Caco-2 (cell line): ENCODE data around the gene LPAR1. TPM values are rescaled to one million over a fixed set of nuclear protein-coding genes. Genes with fewer than 3 reads are reported as not detected.

ENCODE experiments used
- BruUV-seq: library from RNA; stranded (reverse); fragments of 400-500 nt; replicated peaks from 2 replicates; lab custom pipeline; 2021; lab: Mats Ljungman, UMichigan
- CTCF ChIA-PET: fragments of 300-600 bp; sonication (Branson Sonifier 250); formaldehyde crosslinking; loops from one replicate; lab custom pipeline; 2022; ENCODE audit warnings: antibody characterized with exemption; lab: Charles Lee
- POLR2A ChIA-PET: fragments of 300-600 bp; sonication (Branson Sonifier 250); formaldehyde crosslinking; loops from one replicate; lab custom pipeline; 2022; ENCODE audit warnings: antibody characterized with exemption; lab: Charles Lee
- DNase-seq, 2 experiments: peaks; one replicate each; pipeline versions ENCODE4 v3.0.0 to v3.0.0-alpha.2; 2020 to 2022
- H3K27me3 ChIP-seq: replicated peaks from 2 replicates; pipeline ENCODE4 v1.6.0; 2011; ENCODE audit warnings: low read length; ENCODE audit not compliant: control insufficient read depth, insufficient read depth
- H3K36me3 ChIP-seq: 2 replicates; pipeline ENCODE4 v1.5.1; 2011; ENCODE audit warnings: low read length; ENCODE audit not compliant: control insufficient read depth, insufficient read depth
- H3K4me1 ChIP-seq: fragments of 250-450 bp; sonication (Bioruptor Pico); 2 replicates; pipeline ENCODE4 v1.5.1; 2020; ENCODE audit warnings: mild to moderate bottlenecking
- H3K4me3 ChIP-seq: 2 replicates; pipeline ENCODE4 v1.5.1; 2011; ENCODE audit warnings: low read depth, mild to moderate bottlenecking, control low read depth, low read length
- H3K9me3 ChIP-seq: fragments of 250-450 bp; sonication (Bioruptor Pico); 2 replicates; pipeline ENCODE4 v1.5.1; 2020; ENCODE audit warnings: mild to moderate bottlenecking, moderate library complexity
- H3K27ac Mint-ChIP-seq: one replicate; pipeline ENCODE4 v1.8.0; 2022; ENCODE audit warnings: mixed read lengths; ENCODE audit not compliant: unreplicated experiment
- H3K27me3 Mint-ChIP-seq: one replicate; pipeline ENCODE4 v1.8.0; 2022; ENCODE audit warnings: mixed read lengths; ENCODE audit not compliant: insufficient read depth, unreplicated experiment
- H3K36me3 Mint-ChIP-seq: one replicate; pipeline ENCODE4 v1.8.0; 2022; ENCODE audit warnings: mild to moderate bottlenecking, mixed read lengths; ENCODE audit not compliant: insufficient read depth, unreplicated experiment
- H3K4me1 Mint-ChIP-seq: one replicate; pipeline ENCODE4 v1.8.0; 2022; ENCODE audit warnings: low read depth, mixed read lengths; ENCODE audit not compliant: unreplicated experiment
- H3K4me3 Mint-ChIP-seq: one replicate; pipeline ENCODE4 v1.8.0; 2022; ENCODE audit warnings: mild to moderate bottlenecking, moderate library complexity, mixed read lengths; ENCODE audit not compliant: unreplicated experiment
- H3K9me3 Mint-ChIP-seq: one replicate; pipeline ENCODE4 v1.8.0; 2022; ENCODE audit warnings: mixed read lengths; ENCODE audit not compliant: unreplicated experiment
- intact Hi-C: fragments of 100-400 bp; cut with micrococcal nuclease; formaldehyde crosslinking; loops from one replicate; pipeline ENCODE4 v1.10.0; 2022; ENCODE audit not compliant: unreplicated experiment
- total RNA-seq: library from RNA; stranded (reverse); gene quantifications from 2 replicates; pipeline ENCODE4 v1.2.3, GENCODE V29; 2022
- TF ChIP-seq, protein P1 (sequence below), 2 experiments: fragments of 200-600 bp in 1 of 2; IDR thresholded peaks; 1 replicate in 1 of 2; 2 replicates in 1 of 2; pipeline versions ENCODE4 v1.5.1 to v1.8.0; 2011 to 2022; ENCODE audit warnings: antibody characterized with exemption in 1 of 2, control low read depth in 1 of 2, inconsistent platforms in 1 of 2, low read depth in 1 of 2, low read length in 1 of 2, mild to moderate bottlenecking in 1 of 2, moderate library complexity in 1 of 2; ENCODE audit not compliant: insufficient read depth in 1 of 2, severe bottlenecking in 1 of 2, unreplicated experiment in 1 of 2

Gene LPAR1
- total RNA-seq, 1 experiment from 2014 or later = 20.3 TPM

DNA sequence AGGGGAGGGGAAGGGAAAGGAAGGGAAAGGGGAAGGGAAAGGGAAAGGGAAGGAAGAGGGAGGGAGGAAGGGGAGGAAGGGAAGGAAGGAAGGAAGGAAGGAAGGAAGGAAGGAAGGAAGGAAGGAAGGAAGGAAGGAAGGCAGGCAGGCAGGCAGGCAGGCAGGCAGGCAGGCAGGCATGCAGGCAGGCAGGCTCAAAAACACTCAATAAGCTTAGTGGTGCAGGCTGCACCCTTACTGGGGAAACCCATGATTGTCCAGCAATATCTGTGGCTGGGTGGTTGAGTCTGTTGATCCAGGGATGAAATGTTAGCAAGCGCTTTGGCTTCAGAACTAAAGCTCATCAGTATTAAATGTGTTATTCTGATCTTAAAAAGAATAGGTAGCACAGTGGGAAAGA lies 145.6 kb downstream of the LPAR1 start:
- Histone ChIP-seq H3K4me3 (no peak overlapping the region), H3K36me3 (peaks cover 1% of the 10 kb centered on the region; the same call in 1 of the 2 replicates), H3K4me1 (no peaks in the 10 kb centered on the region), H3K27me3 (no peaks in the 10 kb centered on the region), H3K9me3 (peaks cover 4% of the 10 kb centered on the region; the same call in 1 of the 2 replicates)
- BruUV-seq = no TSS peak
- no peak overlapping the region for H3K27ac Mint-ChIP-seq
- DNase-seq = no peak
- no peak overlapping the region for H3K4me3 Mint-ChIP-seq
- H3K9me3 Mint-ChIP-seq = peaks cover 13% of the 10 kb centered on the region
- POLR2A ChIA-PET = no interaction called here
- H3K4me1 Mint-ChIP-seq = no peaks in the 10 kb centered on the region
- CTCF ChIA-PET = no interaction called here
- TF ChIP-seq, protein P1, sequence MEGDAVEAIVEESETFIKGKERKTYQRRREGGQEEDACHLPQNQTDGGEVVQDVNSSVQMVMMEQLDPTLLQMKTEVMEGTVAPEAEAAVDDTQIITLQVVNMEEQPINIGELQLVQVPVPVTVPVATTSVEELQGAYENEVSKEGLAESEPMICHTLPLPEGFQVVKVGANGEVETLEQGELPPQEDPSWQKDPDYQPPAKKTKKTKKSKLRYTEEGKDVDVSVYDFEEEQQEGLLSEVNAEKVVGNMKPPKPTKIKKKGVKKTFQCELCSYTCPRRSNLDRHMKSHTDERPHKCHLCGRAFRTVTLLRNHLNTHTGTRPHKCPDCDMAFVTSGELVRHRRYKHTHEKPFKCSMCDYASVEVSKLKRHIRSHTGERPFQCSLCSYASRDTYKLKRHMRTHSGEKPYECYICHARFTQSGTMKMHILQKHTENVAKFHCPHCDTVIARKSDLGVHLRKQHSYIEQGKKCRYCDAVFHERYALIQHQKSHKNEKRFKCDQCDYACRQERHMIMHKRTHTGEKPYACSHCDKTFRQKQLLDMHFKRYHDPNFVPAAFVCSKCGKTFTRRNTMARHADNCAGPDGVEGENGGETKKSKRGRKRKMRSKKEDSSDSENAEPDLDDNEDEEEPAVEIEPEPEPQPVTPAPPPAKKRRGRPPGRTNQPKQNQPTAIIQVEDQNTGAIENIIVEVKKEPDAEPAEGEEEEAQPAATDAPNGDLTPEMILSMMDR (IDR thresholded peaks at IDR 0.05; ENCODE audit: insufficient read depth in 1 of 2, low read depth in 1 of 2, low read length in 1 of 2, severe bottlenecking in 1 of 2, unreplicated experiment in 1 of 2) = no peak
- peaks cover 8% of the 10 kb centered on the region for H3K36me3 Mint-ChIP-seq
- intact Hi-C loops = no loop called here
- H3K27me3 Mint-ChIP-seq = no peaks in the 10 kb centered on the region

DNA sequence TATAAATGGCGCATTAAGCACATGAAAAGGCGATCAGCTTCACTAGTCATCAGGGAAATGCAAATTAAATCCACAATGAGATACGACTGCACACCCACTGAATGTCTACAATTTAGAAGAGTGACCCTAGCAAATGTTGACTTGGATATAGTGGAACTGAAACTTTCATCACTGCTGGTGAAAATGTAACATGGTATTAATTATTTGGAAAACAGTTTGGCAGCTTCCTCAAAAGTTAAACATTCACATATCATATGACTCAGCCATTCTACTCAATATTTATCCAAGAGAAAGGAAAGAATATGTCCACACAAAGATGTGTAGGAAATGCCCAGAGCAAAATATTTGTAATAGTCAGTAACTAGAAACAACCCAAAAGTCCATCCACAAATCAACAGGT lies 146.5 kb downstream of the LPAR1 start:
- BruUV-seq = no TSS peak
- ChIA-PET CTCF (no interaction called here), POLR2A (no interaction called here)
- DNase-seq = no peak
- Histone ChIP-seq H3K9me3 (no peaks in the 10 kb centered on the region), H3K4me1 (no peaks in the 10 kb centered on the region), H3K4me3 (no peak overlapping the region), H3K27me3 (no peaks in the 10 kb centered on the region), H3K36me3 (no peaks in the 10 kb centered on the region)
- TF ChIP-seq, protein P1 (IDR thresholded peaks at IDR 0.05; ENCODE audit: insufficient read depth in 1 of 2, low read depth in 1 of 2, low read length in 1 of 2, severe bottlenecking in 1 of 2, unreplicated experiment in 1 of 2) = no peak
- peaks cover 3% of the 10 kb centered on the region for H3K9me3 Mint-ChIP-seq
- no peaks in the 10 kb centered on the region for H3K27me3 Mint-ChIP-seq
- H3K27ac Mint-ChIP-seq = no peak overlapping the region
- intact Hi-C loops = no loop called here
- H3K36me3 Mint-ChIP-seq = no peaks in the 10 kb centered on the region
- no peak overlapping the region for H3K4me3 Mint-ChIP-seq
- no peaks in the 10 kb centered on the region for H3K4me1 Mint-ChIP-seq

DNA sequence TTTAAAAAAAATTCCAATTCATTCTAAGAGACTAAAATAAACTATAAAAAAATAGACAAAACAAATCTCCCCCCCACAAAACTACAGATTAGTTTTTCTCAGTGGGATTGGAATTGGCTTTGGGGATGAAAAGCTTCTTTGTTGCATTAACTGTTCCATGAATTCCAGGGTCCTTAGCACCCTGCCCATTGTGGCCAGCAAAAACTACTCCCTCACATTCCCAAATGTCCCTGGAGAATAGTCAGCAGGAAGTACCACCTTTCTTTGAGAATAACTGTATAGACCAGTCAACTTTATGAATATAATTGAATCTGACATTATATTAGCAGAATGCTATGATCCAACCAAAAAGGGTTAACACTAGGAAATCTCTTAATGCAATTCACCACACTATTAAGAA lies 147.9 kb downstream of the LPAR1 start:
- no peak overlapping the region for H3K4me3 Mint-ChIP-seq
- TF ChIP-seq, protein P1 (IDR thresholded peaks at IDR 0.05; ENCODE audit: insufficient read depth in 1 of 2, low read depth in 1 of 2, low read length in 1 of 2, severe bottlenecking in 1 of 2, unreplicated experiment in 1 of 2) = no peak
- no TSS peak for BruUV-seq
- no peaks in the 10 kb centered on the region for H3K4me1 ChIP-seq
- H3K36me3 ChIP-seq = no peaks in the 10 kb centered on the region
- no peaks in the 10 kb centered on the region for H3K4me1 Mint-ChIP-seq
- no peaks in the 10 kb centered on the region for H3K27me3 Mint-ChIP-seq
- no peak overlapping the region for H3K27ac Mint-ChIP-seq
- no peak for DNase-seq
- H3K27me3 ChIP-seq = no peaks in the 10 kb centered on the region
- intact Hi-C loops = no loop called here
- ChIA-PET POLR2A (no interaction called here), CTCF (no interaction called here)
- no peaks in the 10 kb centered on the region for H3K9me3 Mint-ChIP-seq
- H3K4me3 ChIP-seq = no peak overlapping the region
- H3K9me3 ChIP-seq = no peaks in the 10 kb centered on the region
- no peaks in the 10 kb centered on the region for H3K36me3 Mint-ChIP-seq
